NT2/D1 (cell line): ENCODE data around the gene TLE1.
A peak's percentile ranks its signal among the peaks of the same experiment; 100 is the strongest.
"Not testable (repeated sequence)": the region's sequence is repeated elsewhere in the genome, so short reads cannot be mapped to it uniquely, and the experiment has no call there.

ENCODE experiments used
- DNase-seq: peaks from one replicate; pipeline ENCODE4 v3.0.0-alpha.2; 2011; ENCODE audit warnings: low read depth, low spot score
- H3K27me3 ChIP-seq: 2 replicates; pipeline ENCODE4 v1.6.0; 2011; ENCODE audit warnings: mild to moderate bottlenecking; ENCODE audit not compliant: insufficient read length, insufficient read depth
- H3K36me3 ChIP-seq: 2 replicates; pipeline ENCODE4 v1.6.1; 2011; ENCODE audit warnings: mild to moderate bottlenecking, low read length, mixed read lengths; ENCODE audit not compliant: insufficient read depth, insufficient read length
- H3K4me1 ChIP-seq: 2 replicates; pipeline ENCODE4 v1.5.1; 2011; ENCODE audit not compliant: insufficient read depth, insufficient read length
- H3K4me3 ChIP-seq: 2 replicates; pipeline ENCODE4 v1.5.1; 2011; ENCODE audit warnings: low read depth; ENCODE audit not compliant: insufficient read length
- H3K9ac ChIP-seq: 2 replicates; pipeline ENCODE4 v1.6.0; 2011; ENCODE audit warnings: low read depth; ENCODE audit not compliant: insufficient read length
- H3K9me3 ChIP-seq: 2 replicates; pipeline ENCODE4 v1.5.1; 2011; ENCODE audit warnings: mild to moderate bottlenecking, low read length; ENCODE audit not compliant: insufficient read depth
- SUZ12 ChIP-seq: IDR thresholded peaks from 2 replicates; pipeline ENCODE4 v1.6.1; 2011; ENCODE audit not compliant: insufficient read length, insufficient read depth; ENCODE audit errors: extremely low read depth
- YY1 ChIP-seq: IDR thresholded peaks from 2 replicates; pipeline ENCODE4 v1.6.1; 2011; ENCODE audit not compliant: insufficient read length, insufficient read depth
- ZNF274 ChIP-seq: IDR thresholded peaks from 2 replicates; pipeline ENCODE4 v1.6.1; 2011; ENCODE audit warnings: mild to moderate bottlenecking, low read depth, low read length

The TLE1 gene

DNA sequence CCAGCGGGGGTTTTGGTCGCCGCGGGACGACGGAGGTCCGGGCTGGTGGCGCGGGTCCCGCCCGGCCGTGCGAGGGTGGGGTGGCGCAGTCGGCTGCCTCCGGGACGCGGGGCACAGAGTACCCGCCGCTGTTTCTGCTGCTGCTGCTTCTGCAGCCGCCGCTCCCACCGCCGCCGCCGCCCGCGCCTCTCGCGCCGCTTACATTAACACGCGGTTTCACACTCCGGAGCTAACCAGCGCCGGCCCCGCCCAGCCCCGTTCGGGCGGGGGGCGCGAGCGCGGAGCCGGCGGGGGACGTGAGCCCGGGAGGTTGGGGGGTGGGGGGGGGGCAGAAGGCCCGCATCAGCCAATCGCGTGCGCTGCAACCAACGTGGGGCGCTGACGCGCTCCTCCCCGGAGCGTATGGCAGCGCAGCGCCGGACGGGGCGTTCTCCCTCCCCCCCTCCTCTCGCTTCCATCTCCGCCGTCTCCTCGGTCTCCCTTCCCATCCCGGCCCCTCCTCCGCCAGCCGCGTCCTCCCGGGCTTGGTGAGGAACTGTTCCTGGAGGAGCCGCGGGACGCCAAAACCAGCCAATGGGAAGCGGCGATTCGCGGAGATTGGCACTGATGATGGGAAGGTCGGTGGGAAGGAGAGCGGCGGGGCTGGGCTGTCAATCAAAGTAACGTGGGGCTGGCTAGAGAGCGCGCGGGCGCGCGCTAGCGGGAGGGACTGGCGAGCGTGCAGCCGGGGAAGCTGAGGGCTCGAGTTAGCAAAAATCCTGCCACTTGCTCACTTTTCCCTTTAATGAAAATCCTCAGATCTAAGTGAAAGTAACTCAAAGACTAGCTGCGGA is at the start of gene TLE1:
Gene TLE1 (minus strand): TSS at position 205 of the 833 bp plus-strand sequence. CDS start 1,307 bp downstream, outside the sequence.
- Histone ChIP-seq H3K36me3 (peaks cover 21% of the 10 kb centered on the region), H3K9me3 (no peaks in the 10 kb centered on the region), H3K4me3 (peak within 1 kb of the TSS; percentile 93), H3K9ac (peak within 1 kb of the TSS; percentile 92), H3K27me3 (peaks cover 21% of the 10 kb centered on the region), H3K4me1 (peaks cover 2% of the 10 kb centered on the region)
- DNase-seq: peak; percentile 99
- TF ChIP-seq YY1 (no peak), SUZ12 (no peak), ZNF274 (no peak)

DNA sequence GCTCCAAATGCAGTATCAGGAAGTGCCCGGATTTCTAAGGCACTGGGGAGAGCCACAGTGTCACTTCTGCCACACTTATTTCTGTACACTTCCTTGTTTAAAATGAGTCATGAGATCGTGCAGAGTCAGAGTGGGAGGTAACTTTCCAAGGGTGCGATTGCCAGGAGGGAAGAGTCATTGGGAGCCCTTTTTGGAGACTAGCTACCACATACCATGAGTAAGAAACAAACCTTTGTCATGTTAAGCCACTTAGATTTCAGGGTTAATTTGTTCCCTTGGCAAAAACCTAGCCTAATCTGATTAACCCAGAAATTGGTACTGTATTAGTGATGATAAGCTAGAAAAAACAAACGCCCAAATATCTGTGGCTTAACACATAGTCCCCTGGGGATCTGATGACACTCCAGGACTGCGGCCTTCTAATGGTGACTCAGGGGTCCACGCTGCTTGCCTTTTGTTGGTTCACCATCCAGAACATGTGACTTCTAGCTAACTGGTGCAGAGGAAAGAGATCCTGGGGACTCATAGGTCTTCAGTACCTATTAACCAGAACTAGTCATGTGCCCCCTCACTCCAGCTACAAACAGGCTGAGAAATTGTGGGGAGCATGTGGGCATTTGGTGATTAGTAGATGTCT is 48.6 kb upstream of the TLE1 start:
- H3K9me3 ChIP-seq: no peaks in the 10 kb centered on the region
- no peaks in the 10 kb centered on the region for H3K27me3 ChIP-seq
- no peak overlapping the region for H3K9ac ChIP-seq
- H3K4me3 ChIP-seq: no peak overlapping the region
- TF ChIP-seq SUZ12 (no peak), ZNF274 (no peak), YY1 (no peak)
- peaks cover 2% of the 10 kb centered on the region for H3K4me1 ChIP-seq
- DNase-seq: no peak
- H3K36me3 ChIP-seq: no peaks in the 10 kb centered on the region

DNA sequence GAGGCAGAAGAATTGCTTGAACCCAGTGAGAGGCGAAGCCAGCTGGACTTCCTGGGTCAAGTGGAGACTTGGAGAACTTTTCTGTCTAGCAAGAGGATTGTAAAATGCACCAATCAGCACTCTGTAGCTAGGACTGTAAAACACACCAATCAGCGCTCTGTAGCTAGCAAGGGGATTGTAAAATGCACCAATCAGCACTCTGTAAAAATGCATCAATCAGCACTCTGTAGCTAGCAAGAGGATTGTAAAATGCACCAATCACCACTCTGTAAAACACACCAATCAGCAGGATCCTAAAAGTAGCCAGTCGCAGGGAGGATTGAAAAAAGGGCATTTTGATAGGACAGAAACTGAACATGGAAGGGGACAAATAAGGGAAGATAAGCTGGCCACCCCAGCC is 41.2 kb upstream of the TLE1 start:
- H3K9ac ChIP-seq, H3K4me1 ChIP-seq, H3K36me3 ChIP-seq, H3K27me3 ChIP-seq, H3K4me3 ChIP-seq, H3K9me3 ChIP-seq, DNase-seq: not testable (repeated sequence)

DNA sequence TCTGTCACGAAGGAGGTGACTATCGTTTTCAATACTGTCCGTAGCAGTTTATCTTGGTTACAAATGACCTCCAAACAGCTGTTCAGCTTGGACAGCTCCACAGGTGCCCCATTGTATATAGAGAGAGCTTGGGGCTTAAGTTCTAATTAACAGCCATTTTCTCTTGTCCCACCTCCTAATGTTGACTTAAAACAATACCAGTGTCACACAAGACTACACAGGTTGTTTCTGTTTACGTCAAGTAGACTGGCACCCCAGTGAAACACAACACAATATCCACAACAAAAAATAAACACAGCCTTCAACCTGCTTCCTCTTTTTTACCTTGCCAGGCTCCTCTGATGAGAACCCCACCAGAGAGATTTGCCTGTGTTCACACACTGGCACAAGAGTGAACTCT is 39.8 kb upstream of the TLE1 start:
- H3K4me3 ChIP-seq: no peak overlapping the region
- H3K4me1 ChIP-seq: no peaks in the 10 kb centered on the region
- H3K9me3 ChIP-seq: no peaks in the 10 kb centered on the region
- DNase-seq: no peak
- H3K36me3 ChIP-seq: no peaks in the 10 kb centered on the region
- H3K9ac ChIP-seq: no peak overlapping the region
- TF ChIP-seq YY1: no peak
- TF ChIP-seq SUZ12: no peak
- TF ChIP-seq ZNF274: no peak
- H3K27me3 ChIP-seq: no peaks in the 10 kb centered on the region

DNA sequence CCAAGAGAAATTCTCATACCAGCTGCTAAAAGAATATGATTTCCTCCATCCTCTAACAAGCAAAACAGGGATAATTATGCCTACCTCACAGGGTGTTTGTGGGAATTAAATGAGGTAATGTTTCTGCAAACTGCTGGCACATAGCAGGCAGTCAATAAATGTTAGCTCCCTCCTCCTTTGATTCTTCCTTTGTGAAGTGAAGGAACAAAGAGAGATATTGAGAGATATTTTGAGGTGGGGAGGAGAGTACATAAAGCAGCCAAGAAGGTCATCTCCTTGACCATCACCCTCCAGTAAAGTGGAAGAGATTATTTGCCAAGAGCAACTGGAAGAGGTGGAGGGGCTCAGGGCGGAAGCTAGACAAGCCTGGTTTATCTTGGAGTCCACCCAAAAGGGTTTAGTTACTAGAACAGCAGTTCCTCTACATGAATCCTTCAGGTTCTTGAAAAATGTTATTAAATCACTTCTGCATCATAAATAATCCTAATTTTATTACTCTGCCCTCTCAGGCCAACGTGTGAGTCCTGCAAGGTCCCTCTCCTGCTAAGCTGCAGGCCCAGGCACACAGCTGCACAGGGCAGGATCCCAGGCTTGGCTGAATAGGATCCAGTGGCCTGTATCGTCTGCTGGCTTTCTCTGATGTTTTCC is 35.0 kb upstream of the TLE1 start:
- no peaks in the 10 kb centered on the region for H3K27me3 ChIP-seq
- no peak overlapping the region for H3K9ac ChIP-seq
- no peaks in the 10 kb centered on the region for H3K36me3 ChIP-seq
- H3K9me3 ChIP-seq: no peaks in the 10 kb centered on the region
- H3K4me1 ChIP-seq: no peaks in the 10 kb centered on the region
- TF ChIP-seq YY1: no peak
- TF ChIP-seq ZNF274: no peak
- no peak for TF ChIP-seq SUZ12
- DNase-seq: no peak
- H3K4me3 ChIP-seq: no peak overlapping the region

DNA sequence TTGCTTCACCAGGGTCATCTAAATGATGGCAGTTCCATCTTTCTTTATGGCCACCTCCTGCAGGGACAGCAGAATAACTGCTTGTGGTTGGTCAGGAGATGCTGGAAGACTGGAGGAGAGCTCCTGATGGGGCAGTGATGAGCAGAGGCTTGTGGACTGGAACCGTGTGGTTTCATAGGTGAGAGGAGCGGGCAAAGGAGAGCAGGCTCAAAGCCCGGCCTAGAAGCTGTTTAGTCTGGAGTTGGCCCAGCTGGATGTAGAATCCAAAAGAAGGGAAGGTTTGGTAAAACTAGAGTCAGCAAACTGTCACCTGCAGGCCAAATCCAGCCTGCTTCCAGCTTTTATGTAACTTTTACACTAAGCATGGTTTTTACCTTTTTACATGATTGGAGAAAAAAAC is 32.9 kb upstream of the TLE1 start:
- Histone ChIP-seq H3K9ac (no peak overlapping the region), H3K27me3 (no peaks in the 10 kb centered on the region), H3K36me3 (no peaks in the 10 kb centered on the region), H3K4me3 (no peak overlapping the region), H3K9me3 (no peaks in the 10 kb centered on the region), H3K4me1 (peaks cover 4% of the 10 kb centered on the region)
- no peak for TF ChIP-seq SUZ12
- no peak for TF ChIP-seq YY1
- no peak for TF ChIP-seq ZNF274
- DNase-seq: no peak

DNA sequence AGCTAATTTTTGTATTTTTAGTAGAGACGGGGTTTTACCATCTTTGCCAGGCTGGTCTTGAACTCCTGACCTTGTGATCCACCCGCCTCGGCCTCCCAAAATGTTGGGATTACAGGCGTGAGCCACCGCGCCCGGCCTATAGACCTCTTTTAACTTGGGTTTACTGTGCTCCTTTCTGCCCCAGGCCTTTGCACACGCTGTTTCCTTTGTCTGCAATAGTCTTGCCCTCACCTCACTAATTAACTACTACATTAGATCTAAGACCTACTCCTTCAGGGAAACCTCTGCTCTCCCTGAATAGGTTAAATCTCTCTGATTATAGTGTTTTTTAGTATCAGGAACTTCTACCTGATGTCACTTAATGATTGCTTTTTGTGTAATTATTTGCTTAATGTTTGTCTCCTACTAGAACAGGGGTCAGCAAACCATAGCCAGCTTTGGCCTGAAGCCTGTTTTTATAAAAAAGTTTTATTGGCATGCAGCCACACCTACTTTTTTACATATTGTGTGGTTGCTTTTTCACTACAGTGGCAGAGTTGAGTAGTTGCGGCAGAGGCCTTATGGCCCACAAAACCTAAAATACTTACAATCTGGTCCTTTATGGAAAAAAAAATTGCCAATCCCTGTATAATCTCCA is 31.2 kb upstream of the TLE1 start:
- Histone ChIP-seq H3K27me3 (no peaks in the 10 kb centered on the region), H3K9ac (no peak overlapping the region), H3K36me3 (no peaks in the 10 kb centered on the region), H3K9me3 (no peaks in the 10 kb centered on the region), H3K4me1 (peaks cover 4% of the 10 kb centered on the region), H3K4me3 (no peak overlapping the region)
- no peak for DNase-seq
- no peak for TF ChIP-seq YY1
- TF ChIP-seq ZNF274: no peak
- TF ChIP-seq SUZ12: no peak
